ENCODE measurements around the gene ADAT3.

The ADAT3 gene

DNA sequence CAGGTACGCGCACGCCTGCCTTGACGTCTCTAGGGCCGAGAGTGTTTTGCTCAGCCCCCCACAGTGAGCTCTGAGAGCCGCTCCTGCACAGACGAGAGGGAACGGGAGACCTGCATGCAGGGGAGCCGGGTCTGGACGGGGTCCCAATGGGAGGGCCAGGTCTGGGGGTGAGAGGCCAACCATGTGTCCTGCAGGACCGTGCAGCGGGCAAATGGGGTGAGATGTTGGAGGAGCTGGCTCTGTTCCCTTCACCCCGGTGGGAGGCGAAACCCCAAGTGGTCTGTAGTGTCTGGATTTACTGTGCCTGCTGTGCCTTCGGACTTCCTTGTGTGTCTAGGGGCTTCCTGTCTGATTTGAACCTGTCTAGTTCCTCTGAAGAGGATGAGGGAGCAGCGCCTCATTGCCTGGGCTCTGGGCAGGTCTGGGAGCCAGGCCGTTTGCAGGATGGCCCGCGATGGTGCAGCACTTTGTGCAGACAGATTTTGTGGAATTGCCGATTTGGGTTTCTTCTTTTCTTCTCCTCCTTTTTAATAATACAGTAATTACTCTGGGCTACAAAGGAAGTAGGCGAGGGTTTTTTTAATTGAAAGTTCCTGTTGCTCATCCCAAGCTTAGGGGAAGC is 37.8 kb downstream of the ADAT3 start:
- no peak for DNase-seq

DNA sequence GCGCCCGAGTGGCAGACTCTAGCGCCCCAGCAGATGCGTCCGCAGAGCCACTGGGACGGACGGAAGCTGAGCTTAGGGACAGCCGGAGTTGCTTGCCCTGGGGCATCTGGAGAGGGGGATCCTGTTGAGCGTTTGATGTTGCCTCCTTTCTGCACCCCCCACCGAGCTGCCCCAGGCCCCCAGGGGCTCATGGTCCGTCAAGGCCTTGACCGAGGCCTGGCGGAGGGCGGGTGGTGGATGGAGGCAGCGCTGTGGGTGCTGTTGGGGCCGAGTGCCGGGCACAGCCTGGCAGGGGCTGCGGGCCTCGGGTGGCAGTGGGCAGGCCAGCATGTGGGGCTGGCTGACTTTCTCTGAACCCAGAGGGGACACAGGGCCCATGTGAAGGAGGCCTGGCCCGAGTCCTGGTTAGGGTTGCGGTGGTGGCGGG is 38.5 kb downstream of the ADAT3 start:
- DNase-seq = no peak

DNA sequence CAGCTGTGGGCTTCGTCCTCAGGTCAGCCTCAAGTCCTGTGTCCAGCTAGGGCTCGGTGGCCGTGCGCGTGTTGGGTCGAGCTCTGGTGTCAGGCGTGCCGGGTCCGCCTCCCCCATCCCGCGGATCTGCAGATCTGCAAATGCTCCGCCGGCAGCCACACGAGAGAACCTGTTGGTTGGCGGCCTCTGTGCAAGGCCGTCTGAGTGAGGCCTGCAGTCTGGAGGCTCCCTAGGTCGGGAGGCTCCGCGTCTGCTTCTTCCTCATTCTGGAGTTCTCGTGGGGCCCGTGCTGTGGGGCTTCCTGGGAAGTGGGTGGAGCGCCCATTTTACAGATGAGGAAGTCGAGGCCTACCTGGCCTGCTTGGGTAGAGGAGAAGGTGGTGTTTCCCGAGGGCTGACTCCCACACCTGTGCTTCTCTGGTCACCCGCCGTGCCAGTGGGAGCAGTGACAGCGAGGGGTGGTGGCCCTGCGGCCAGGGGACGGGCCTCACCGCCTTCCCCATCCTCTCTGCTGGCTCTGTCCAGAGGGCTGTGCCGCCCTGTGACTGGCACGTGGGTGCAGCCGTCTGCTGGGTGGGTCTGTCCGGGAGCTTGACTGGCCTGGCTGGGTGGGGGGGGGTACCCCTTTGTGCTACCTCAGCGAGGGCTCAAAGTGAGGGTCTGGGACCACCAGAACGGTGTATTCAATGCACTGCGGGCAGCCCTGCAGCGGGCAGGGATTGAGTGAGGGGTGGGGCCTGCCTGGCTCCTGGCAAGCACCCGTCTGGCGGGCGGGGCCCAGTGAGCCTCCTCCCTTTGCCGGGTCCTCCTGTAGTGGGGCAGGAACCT is 39.1 kb downstream of the ADAT3 start:
- no peak for DNase-seq

DNA sequence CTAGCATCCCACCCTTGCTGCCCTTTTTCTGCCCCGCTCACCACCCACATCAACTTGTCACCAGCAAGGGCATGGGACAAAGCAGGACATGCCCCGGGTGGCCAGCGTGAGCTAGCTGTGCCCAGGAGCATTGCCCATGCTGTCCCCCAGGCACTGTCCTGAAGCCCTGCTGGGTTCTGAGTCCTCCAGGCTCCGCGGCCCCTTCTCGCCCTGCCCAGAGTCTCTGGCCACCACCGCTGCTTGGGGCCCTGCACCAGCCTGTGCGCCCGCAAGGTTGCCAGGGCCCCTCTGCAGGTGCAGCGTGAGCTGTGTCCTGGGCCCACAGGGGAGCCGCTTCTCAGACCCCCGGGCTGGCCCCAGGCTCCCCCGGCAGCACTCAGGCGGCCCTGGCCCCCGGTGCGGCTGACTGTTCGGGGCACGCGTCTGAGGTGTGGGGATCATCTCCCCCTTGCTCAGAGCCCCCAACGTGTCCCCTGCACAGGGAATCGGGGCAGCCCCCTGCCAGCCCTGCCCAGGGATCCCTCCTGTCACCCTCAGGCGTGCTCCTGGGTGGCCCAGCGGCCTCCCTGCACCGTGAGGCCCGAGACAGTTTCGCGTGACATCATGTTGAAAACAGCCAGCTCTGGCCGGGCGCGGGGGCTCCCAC is 39.8 kb downstream of the ADAT3 start:
- no peak for DNase-seq

DNA sequence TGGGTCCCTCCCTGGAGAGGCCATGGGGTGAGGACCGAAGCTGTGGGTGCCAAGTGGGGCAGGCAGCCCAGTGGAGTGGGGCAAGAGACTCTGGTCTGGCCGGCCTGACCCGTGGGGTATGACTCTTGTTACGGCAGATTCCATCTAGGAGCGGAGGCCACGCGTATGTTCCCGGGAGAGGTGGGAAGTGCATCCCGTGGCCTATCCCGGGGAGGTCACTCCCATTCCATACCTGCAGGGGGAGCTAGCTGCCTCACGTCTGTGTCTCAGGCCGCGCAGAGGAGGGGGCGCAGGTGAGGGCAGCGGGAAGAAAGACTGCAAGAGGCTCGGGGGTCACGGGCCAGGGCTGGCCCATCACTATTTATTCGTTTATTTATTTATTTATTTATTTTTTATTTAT is 40.7 kb downstream of the ADAT3 start:
- DNase-seq = no peak

DNA sequence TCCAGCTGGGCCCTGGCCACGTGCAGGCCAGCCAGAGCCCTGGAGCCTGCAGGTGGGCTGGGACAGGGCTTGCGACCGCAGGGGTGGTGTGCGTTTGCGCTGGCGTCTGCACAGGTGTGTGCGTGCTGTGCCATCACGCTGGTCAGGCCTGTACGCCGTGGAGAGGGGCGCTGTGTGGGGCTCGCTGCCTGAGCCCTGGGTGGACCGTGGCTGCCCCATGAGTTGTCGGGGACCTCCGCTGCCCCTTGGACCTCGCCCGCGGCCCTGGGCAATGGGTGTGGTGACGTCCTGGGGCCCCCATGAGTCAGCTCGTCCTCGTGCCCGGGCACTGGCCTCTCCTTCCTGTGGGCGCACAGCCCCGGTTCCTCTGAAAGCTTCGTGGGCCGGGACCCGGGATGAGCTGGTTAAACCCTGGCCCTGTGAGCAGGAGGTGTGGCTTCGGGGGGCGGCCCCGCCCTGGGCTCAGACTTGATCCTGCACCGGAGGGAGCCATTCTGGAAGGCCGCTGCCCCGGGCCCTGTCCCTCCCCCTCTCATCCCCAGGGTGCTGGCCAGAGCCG is 42.5 kb downstream of the ADAT3 start:
- no peak for DNase-seq

DNA sequence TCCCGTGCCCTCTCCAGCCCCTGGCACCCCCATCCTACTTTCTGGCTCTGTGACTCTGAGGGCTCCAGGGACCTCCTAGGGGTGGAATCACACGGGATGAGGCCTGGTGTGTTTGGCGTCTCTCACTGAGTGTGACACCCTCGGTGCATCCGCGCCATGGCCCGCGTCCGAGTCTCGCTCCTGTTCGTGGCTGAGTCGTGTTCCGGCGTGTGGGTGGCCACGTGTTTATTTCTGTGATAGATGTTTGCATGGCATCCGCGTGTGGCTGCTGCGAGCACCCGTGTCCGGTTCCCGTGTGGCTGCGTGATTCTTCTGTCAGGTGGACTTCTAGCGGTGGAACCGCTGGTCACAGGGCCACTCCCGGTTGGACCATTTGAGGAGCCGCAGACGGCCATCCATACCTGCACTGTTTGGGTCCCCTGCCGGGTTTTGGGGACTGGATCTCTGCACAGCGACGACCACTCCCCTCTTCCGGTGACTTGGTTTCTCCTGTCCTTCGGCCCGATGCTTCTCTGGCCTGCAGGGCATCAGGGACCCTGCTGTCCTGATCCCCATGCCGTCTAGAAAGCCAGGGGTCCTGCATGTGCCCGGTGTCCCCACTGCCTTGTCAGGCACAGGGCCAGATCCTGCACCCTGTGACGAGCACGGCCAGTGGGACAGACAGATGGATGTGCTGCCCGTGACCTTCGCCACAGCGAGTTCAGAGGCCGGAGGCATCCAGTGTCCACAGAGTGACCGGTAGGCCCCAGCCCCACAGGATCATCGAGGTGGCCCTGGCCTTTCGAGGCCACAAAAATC is 44.3 kb downstream of the ADAT3 start:
- DNase-seq = no peak

DNA sequence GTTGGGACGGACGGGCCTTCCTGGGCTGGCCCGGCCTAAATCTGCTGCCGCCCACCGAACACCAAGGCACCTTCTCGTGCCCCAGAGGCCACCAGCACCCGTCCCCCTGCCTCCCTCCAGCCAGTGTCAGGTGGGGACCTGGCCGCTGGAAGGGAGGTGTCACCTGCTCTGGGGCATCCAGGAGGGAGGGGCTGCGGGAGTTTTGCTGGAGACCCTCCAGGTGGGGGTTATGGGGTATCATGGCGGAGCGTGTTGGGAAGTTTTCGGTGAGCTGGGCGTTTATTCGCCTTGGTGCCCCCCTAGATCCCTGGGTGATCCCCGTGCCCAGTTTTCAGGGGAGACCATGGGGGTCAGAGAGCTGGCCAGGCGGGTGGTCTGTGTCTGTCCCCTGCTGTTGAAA is 45.4 kb downstream of the ADAT3 start:
- no peak for DNase-seq

DNA sequence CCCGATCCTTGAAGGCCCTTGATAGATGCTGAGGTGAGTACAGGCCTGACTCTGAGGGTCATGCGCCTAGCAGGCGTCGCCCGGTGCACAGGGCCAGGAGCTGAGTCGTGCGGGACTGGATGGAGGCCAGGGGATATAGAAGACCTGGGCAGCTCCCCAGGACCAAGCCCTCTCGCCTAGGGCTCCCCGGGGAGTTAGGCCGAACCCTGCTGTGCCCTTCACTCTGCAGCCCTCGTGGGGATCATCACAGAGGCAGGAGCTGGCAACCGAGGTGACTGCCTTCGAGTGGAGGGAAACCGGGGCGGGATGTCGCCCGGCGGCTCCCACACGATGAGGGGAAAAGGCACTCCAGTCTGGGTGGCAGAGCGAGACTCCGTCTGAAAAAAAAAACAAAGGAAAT is 47.4 kb downstream of the ADAT3 start:
- no peak for DNase-seq

DNA sequence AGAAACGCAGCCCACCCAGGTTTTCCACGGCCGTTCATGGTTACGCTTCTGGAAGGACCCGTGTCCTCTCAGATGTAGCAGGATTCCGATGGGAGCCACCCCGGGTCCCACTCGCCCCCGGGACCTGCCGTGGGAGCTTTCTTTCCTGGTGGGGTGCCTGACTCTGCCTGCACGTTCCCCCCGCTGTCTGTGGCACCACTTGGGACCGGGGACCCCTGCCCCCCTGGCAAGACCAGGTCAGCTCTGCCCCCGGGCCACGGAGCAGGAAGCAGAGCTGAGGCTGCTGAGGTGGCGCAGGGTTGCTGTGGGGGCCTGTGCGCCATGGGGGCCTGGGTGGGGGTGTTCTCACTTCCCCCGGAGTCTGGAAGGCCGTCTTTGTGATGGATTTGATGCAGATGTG is 47.8 kb downstream of the ADAT3 start:
- no peak for DNase-seq

DNA sequence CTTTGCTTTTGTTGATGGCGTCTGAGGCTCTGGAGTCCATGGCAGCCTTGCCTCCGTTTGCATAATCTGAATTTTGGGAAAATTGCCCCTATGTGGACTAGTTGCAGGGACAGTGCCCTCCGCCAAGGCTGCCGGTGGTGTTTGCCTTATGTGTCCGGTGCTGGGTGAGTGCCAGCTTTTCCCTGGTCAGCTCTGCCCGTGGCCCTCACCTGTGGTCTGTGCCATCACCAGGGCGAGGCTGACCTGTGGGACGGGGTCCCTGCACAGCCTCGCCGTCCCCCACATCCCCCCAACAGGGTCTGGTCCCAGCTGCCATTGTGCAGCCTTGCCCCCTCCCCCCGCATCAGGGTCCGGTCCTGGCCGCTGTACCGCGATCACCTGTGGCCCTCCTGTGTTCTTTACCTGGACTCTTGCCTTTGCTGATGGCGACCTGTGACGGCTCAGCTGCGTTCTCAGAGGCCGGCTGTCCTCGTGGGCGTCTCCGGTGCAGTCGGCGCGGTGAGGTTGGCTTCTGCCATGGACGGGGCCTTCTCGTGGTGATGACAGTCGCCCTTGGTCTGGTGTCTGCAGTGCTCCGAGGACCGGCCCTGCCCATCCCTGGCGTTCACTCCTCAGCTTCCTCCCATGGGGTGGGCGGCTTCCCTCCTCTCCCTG is 48.4 kb downstream of the ADAT3 start:
- DNase-seq = no peak

DNA sequence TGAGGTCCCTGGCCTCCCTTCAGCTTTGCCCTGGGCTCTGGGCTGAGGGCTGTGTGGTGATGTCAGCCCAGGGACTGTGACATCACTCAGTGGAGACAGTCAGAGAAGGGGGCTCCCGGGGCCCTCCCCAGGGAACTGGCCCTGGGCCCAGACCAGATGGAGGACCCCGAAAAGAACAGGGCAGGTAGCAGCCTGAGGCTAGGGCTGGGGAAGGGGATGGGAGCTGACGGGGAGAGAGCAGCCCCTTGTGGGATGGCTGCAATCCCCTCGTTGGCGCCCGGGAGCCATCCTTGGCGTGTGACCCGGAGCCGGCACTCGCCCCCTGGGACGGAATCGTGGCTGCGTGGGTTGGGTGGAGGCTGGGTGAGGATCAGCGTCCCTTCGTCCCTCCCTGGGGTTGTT is 49.3 kb downstream of the ADAT3 start:
- no peak for DNase-seq

DNA sequence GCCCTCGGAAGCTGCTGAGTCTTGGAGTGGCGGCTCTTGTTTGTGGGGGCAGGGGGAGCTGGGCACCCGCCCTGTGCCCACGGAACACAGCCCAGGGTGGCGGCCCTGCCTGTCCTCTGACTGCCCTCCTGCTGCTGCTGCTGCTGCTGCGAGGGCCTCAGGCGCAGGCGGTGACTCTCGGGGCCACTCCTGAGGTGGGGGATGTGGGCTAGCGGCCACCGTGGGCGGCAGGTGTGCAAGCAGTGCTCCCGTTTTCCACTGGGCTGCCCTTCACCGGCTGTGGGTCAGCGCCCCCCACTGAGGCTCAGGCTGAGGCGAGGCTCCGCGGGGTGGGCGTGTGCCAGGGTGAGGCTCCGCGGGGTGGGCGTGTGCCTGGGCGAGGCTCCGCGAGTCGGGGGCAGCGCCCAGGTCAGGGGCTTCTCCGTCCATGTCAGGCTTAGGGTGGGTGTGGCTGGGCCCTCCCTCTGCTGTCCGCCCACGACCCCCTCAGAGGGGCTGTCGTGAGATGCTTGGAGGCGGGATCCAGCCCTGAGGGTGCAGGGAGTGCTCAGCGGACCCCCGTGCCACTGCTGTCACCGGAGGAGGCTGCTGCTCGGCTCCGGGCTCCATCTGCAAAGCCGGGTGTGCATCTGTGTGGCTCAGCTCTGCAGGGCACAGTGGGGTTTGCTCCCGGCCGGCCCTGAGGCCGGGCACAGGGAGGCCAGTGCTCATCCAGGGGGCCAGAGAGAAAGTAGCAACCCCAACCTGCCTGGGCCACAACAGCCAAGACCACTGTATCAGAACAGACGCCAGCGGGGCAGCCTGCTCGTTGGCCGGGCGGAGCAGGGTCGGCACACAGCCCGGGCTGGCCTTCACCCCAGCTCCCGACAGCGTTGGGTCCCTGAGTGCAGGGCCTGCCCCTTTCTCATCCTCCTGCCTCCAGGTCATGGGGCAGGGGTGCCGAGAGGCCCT is 50.2 kb downstream of the ADAT3 start:
- no peak for DNase-seq

DNA sequence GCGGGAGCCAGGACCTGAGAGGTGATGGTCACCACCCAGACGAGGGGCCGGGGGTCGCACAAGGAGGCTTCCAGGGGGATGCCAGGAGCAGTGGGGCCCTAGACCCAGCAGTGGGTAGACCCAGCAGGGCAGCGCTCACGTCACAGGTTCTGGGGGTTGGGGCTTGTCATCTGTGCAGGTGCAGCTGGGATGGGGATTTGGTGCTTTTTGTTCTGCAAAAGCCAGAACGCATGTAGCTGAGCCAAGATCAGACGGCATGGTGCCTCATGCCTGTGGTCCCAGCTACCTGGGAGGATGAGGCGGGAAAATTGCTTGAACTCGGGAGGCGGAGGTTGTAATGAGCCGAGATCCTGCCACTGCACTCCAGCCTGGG is 50.9 kb downstream of the ADAT3 start:
- no peak for DNase-seq

DNA sequence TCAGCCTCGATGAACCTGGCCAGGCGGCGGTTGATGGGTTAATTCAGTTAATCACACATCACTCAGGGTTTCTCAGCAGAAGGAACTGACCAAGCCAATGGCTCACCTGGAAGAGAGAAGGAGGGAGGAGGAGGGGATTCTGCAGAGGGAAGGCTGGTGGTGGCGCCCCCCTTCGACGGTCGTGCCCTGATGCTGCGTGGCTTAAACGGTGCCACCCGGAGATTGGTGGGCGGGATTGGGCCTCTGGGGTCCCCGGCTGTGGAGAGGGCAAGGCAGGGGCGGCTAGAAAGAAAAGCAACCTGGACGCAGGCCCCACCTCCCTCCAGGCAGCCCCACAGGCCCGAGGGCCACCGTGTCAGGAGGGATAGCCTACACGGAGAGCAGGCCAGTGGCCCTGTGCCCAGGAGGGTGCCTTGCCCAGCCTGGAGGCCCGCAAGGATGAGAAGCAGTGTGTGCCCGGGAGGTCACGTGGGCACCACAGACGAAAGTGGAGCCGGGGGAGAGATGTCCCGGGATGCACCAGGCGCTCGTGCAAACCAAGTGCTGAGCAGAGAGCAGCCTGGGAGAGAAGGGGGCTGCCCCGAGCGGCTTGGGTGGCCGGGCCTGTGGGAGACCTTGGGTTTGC is 51.8 kb downstream of the ADAT3 start:
- no peak for DNase-seq

DNA sequence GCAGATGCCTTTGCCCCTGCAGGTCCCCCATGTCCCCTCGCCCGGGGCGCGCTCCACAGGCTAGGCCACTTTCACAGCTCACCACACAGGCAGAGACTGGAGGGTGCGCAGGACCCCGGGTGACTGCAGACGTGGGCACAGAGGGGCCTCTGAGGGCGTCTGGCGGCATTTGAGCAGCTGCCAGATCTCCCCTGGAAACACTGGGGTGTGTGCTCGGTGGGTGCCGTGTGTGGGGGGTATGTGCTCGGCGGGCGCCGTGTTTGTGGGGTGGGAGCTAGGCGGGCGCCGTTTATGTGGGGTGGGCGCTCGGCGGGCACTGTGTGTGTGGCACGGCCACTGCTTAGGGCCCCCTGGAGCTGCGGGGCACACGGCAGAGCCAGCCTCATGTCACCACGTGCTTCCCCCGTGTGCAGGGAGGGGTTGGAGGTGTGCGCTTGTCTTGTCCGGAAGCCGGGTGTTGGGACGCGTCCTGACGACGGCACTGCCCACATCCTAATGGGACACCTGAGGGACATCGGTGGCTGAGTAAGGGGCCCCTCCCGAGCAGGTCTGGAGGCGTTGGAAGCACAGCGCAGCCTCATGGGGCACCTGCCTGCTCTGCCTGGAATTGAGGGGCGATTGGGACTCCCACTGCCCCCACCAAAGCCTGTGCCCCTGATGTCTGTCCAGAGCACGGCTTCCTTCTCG is 52.5 kb downstream of the ADAT3 start:
- DNase-seq = no peak

DNA sequence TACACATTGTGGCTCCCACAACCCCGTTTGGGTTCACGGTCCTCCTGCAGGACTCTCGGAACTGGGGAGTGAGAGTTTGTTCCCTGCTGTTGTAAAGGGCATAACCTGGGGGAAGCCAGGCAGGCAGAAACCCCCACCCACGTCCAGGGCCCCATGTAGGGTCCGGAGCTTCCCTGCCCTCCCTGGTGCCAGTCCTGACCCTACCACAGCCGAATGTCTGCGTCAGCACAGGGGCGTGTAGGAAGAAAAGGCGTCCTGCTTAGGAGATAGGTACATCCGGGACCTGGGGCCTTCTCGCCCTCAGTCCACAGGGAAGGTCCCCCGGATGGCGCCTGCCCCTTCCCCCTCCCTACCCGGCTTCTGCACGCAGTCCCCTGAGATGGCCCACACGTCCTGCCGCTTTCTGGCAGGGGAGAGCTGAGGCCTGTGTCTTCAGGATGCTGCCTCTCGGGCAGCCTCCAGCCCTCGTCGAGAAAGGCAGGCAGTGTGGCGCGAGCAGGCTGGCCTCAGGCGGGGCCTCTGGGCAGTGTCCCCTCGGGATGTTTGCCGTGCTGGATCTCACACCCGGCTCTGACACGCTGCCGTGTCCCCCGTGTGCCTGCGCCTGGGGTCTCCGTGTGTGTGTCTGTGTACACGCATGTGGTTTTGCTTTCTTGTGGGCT is 54.9 kb downstream of the ADAT3 start:
- no peak for DNase-seq

DNA sequence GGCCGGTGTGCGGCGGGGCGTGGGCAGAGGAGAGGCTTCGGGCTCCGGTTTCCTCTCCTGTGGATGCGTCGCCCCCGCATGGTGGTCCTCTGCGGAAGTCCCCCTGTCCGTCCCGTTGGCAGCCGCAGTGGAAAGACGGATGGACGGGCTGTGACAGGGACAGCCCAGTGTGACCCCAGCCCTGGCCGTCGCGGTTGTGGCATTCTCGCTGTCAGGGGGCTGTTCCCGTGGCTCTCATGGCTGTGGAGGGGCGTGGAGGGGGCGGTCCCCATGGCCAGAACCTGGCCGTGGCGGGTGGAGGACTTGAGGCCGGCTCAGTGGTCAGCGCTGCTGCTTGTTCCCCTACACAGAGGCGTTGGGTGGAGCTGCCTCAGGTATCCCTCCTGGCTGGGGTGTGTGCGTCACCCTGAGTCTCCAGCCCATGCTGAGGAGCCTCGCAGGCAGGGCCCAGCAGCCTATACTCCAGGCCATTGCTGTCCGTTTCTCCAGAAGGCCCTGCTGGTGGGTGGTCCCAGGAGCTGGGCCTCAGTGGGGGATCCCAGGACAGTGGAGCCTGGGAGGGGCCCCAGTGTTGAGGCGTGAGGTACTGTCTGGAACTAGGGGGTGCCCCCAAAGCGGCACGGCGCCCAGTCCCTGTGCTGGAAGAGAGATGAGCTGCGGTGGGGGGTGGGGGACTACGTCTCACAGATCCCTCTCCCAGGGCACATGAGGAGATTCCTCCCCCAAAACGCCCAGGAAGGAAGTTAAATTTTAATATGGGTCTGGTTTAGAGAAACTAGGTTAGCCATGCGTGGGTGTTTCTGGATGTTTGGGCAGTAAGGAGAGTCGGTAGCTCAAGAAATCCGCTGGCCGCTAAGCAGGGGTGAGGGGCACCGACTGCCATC is 56.0 kb downstream of the ADAT3 start:
- no peak for DNase-seq

DNA sequence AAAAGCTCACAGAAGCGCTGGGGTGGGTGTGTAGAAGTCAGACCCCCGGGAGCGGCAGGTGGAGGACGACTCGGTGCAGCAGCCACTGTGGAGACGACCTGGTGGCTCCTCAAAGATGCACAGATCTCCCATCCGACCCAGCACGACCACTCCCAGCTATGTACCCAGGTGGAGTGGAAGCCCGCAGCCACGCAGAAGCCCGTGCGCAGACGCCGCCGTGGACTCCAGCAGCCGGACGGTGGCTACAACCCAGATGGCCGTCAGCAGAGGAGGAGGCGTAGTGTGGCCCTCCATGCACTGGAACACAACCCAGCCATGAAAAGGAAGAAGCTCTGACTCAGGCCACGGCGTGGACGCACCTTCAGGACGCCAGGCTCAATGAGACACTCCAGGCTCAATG is 57.5 kb downstream of the ADAT3 start:
- no peak for DNase-seq
